Measurements from ENCODE around the gene ELL.
A peak's percentile ranks its signal among the peaks of the same experiment; 100 is the strongest.

Gene ELL

DNA sequence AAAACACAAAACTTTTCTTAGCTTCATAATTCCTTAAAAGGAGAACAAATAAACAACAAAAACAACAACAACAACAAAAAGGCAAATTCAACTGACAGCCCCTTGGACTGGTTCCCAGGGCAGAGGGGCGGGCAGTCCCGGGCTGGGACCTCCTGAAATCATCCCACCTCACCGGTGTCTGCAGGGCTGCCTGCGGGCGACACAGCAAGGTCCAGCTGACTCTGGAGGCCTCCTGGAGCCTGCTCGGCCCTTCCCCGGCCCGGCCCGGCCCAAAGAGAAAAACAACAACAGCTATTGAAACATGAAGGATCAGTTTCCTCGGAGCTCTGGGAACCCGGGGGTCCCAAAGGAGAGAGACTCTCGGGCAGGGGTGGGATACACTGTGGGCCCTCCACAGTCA lies 78.9 kb downstream of the ELL start:
- DNase-seq, result no peak

DNA sequence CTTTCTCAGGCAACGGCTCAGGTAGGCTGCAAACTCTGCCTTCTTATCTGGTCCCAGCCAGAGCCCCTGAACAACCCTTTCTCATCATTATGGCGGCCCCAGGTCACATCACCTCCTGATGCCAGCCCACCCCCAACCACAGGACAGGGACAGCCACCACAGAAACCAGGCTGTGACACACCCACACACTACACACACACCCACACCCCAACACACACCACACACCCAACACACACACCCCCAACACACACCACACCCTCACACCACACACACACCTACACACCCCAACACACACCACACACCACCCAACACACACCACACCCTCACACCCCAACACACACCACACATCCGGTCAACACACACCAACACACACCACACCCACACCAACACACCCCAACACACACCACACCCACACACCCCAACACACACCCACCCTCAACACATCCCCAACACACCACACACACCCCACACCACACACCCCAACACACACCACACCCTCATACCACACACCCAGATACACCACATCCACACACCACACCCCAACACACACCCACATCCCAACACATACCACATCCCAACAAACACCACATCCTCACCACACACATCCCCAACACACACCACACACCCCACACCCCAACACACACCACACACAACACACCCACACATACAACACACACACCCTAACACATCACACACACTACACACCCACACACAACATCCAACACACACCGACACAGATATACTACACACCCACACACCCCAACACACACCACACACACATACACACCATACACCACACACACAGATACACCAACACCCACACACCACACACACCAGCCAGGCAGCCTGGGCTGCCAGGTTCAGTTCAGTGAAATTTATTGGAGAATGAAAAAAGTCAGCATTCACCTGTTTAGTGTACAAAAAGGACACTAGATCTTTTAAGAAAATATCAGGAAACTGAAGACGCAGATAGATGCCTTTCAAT lies 79.8 kb downstream of the ELL start:
- DNase-seq, result no peak

DNA sequence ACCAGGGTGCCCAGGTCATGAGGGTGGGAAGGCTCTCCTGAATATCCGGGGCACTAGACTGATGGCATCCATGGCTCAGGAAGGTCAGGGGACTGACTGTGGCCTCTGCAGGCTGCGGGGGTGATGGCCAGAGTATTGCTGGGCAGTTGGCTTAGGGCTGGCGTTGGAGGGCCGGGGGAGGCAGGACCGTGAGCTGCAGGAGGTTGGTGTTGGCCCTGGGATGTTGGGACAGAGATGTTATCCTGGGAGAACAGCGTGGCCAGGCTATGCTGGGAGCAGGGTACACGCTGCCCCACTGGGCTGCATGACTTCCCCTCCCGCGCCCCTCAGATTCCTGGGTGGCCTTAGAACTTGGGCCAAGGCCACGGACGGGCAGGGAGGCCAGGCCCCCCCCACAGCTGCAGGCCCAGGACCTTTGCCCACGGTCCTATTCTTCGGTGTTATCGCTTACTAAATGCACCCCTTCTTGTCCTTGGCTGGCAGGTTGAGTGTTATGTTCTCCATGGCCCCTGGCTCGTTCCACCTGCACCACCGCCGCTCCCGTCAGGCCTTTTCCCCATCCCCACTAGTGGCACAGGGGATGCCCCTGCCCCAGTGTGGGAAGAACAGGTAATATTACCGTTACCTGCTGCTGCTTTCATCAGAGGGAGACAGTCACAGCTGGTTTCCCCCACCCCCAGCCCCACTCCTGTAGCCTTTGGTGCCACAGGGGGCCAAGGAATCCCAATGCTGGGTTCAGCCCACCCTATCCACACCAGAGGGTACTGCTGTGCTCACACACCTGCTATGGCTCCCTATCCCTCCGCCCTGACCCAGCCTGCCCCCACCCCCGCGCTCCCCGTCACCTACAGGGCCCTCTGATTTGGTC lies 80.7 kb downstream of the ELL start:
- DNase-seq, result no peak

DNA sequence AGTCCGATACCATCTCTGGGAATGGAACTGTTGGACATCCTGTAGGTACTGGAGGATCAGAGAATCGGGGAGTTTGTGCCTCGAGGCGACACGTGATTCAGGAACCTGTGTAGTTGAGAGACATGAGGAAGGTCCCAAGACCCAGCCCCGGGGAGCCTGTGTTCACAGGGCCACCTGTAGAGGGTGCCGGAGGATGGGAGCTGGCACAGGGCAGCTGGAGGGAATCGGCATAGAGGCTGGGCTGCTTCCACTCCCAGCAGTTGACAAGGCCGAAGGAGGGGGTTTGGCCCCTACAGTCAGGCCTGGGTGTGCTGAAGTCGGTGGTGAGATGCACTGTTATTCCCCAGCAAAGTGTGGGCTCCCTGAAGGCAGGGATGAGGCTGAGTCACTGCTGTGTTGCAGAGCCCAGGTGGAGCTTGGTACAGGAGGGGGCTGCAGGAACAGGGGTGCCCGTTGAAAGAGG lies 81.4 kb downstream of the ELL start:
- no peak for DNase-seq

DNA sequence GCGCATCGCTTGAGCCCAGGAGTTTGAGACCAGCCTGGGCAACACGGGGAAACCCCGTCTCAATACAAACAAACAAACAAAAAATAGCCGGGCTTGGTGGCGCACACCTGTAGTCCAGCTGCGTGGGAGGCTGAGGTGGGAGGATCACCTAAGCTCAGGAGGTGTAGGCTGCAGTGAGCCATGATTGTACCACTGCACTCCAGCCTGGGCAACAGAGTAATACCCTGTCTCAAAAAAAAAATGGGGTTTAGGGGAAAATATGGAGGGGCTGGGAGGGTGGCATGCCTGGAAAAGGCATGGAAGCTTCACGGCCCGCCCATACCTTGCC lies 82.0 kb downstream of the ELL start:
- DNase-seq, result no peak

DNA sequence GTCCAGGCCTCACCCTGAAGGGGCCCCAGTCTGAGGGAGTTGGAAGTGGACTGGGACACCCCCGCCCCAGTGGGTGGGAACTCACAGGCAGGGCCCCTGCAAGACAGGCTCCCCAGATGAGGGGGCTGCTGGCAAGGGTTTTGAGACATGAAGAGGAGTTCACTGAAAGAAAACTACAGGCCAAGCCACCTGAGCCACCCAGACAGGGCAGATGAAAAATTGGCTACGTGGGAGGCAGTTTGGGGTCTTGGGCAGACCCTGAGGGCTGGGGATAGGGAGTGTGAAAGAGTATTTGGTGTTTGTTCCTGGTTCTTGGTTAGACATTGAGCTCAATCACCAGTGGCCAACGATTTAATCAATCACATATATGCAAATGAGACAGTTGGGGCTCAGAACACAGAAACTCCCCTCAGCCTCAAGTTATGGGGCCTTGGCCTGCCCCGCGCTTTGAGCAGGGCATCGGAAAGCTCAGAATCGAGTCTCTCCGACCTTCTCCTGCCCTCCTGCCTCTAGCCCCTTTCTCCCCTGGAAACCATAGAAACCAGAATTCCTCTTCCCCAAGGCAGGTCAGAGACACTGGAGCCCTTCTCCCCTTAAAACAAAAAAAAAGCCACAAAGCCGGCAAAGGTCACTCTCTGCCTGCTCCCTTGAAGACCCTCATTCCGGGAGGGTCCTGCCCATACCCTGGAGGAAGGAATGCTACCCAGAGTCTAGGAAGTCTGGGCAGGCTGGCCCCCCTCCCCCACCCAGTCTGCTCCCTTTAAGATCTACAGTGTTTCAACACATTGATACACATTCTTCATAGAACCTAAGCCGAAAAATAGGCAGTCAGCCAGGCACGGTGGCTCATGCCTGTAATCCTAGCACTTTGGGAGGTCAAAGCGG lies 82.6 kb downstream of the ELL start:
- no peak for DNase-seq

DNA sequence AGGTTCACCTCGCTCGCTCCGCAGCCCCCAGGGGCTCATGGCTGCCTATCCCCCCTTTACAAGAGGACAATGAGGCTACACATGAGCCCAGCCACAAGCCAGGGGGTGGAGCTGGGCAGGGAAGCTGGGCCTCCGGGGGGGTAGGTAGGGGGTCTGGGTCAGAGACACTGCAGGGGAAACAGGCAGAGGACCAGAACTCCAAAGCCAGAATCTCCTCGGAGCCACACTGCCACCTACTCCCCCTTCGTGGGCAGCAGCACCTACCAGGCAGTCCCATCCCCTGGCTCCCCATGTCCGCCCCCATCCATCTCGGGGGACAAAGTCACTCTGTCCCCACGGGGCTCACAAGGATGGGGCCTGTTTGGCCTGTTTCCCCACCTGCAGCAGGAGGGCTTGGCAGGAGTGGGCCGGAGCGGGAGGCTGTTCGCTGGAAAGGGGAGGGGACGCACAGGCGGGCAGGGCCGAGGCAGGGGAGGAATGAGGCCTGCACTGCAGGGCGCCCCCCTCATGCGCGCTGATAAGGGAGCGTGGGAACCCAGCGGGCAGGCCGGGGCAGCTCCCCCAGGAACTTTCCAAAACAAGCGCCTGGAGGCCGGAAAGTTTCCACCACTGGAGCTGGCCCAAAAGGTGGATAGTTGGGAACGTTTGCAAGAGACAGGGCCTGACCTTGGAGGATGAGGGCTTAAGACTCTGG lies 83.4 kb downstream of the ELL start:
- DNase-seq, result no peak

DNA sequence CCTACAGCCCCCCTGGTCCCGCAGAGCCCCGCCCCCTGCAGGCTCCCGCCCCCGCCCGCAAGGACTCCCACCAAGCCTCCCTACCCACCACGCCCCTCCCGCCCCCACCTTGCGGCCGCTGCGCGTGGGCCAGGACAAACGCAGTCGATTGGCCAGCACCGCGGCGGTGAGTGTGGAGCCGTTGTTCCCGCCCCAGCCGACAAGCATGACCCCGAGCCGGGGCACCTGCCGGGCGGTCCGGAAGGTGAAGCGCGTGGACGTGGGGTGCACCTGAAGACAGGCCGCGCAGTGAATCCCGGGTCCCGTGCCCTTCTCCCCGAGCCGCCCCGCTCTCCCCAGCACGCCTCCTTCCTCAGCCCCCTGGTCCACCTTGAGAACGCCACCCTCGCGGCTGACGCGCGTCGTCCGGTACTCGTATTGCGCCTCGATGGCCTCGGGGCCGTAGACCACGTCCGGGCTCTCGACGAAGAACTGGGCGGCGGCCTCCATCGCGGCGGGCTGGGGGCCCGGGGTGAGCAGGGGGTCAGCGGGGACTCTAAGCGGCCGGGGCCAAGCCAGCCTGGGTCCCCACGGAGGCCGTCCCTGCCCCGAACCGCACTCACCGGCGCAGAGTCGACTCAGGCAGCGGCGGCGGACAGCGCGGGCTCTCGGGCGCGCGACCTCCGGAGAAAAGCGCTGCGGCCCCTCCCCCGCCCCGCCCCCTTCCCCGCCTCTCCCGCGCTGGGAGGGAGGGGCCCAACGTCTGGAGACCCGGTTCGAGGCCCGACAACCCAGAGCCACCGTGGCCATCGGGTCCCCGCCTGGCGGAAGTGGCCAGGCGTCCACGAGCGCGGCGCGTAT lies 84.2 kb downstream of the ELL start, which contains the start of gene ISYNA1:
Gene ISYNA1, minus strand, starts transcription at position 643 of the 840 bp plus-strand sequence. Its CDS starts 154 bp downstream, at position 489.
- peak; percentile 36 for DNase-seq

DNA sequence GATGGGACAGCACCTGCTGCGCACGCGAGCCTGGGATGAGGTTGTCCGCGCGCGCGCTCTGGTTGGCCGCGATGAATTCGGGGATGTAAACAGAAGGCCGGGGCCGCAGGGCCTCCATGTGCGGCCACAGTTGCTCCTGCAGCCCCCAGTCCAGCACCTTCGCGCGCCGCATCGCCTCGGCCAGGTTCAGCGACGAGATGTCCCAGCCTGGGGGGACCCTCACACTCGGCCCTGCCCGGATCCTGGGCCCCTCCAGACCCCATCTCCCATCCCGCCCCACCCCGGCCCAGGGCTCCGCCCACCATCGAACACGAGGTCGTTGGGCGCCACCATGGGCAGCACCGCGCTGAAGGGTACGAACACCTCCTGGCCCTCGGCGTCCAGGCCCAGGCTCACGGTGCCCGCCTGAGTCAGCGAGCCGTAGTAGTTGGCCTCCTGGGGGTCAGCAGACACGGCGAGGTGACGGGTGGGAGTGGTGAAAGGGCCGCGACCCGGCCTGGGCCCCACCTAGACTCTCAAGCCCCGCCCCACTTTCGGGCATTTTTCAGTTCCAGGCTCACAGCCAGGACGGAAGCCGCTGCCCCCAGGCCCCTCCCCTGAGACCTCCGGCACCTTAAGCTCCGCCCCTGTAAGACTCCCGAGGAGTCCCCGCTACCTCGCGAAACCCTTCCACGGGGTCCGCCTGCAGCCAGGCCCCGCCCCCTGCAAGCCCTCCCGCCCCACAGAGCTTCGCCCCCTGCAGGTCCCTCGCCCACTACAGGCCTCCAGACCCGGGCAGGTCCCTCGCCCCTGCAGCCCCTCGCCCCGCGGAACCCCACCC lies 85.0 kb downstream of the ELL start:
- DNase-seq, result peak; percentile 81

DNA sequence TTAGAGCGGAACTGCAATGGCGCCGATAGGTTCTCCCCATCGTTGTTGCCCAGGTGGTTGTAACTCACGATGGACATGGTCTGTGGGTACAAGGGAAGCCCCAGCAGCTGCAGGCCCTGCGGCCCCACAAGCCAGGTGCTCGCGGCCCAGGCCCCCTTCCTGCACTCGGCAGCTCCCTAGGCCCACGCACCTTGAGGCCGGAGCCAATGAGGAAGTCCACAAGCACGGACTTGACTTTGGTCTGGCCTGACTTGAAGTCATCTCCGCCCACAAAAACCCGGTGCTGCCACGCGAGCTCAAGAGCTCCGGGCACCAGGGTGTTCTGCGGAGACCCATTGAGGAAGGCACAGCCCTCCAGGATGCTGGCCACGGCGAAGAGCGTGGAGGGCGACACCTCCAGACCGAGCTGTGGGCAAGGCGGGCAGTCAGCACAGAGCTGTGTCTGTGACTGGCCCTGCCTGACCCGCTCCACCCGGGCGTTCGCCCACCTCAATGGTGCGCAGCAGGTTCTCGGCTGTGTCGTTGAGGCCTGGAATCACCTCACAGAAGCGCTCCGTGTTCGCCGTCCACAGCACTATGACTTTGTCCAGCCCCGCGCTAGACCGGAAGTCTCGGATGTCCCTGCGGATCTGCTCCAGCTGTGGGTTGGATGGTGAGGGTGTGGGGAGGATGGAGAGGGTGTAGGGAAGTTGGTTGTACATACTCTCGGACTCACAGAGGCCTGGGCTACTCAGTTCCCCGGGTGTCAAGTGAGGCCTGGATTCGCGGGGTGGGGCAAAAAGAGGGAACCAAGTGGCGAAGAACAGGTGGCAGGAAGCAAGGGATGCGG lies 85.8 kb downstream of the ELL start:
- DNase-seq, result no peak

DNA sequence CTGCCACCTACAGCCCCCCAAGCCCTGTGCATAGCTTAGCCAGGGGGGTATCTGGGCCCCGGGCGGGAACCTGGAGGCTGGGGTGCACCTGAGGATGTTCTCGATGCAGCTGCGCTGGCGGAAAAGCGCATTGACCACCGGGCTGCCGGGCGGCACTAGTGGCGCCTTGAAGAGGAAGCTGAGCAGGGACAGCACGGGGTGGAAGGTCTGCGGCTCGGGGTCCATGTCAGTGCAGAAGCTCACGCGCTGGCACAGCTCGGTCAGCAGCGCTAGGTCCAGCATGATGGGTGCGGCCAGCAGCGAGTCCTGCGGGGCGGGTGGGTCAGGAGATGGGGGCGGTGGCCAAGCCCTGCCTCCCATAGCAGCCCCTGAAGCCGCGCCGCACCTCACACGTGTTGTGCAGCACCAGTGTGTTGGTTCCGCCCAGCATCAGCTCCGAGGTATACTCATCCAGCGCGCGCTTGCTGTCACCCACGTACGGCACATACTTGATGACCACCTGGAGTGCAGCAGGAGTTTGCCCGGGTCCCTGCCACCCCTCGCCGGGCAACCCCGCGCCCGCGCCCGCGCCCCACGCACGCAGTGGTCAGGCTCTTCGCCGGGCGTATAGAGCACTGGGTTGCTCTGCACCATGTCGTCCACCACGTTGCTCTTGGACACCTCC lies 86.6 kb downstream of the ELL start:
- no peak for DNase-seq

DNA sequence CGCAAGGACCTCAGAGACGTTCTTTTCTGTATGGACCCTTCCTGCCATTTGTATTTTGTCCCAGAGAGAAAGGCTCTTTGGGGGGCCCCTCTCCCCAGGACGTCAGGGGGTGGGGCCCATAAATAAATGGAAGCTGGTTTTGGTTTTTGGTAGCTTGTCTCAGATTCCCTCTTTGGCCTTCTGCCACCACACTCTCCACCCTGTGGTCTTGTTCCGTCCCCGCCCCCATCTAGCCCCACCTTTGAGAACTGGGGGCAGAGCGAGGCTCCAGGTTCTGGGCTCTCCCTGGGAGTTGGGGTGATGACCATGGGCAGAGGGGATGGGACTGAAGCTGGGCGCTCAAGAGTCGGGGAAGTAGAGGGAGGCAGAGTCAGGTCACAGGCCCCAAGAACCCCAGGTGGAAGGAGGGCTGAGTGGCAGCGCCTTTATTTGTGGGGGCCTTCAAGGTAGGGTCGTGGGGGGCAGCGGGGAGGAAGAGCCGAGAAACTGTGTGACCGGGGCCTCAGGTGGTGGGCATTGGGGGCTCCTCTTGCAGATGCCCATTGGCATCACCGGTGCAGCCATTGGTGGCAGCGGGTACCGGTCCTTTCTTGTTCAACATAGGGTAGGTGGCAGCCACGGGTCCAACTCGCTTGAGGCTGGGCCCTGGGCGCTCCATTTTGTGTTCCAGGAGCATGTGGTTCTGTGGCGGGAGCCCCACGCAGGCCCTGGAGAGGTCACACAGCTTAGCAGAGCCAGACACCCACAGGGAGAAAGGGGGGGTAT lies 87.3 kb downstream of the ELL start:
- no peak for DNase-seq

DNA sequence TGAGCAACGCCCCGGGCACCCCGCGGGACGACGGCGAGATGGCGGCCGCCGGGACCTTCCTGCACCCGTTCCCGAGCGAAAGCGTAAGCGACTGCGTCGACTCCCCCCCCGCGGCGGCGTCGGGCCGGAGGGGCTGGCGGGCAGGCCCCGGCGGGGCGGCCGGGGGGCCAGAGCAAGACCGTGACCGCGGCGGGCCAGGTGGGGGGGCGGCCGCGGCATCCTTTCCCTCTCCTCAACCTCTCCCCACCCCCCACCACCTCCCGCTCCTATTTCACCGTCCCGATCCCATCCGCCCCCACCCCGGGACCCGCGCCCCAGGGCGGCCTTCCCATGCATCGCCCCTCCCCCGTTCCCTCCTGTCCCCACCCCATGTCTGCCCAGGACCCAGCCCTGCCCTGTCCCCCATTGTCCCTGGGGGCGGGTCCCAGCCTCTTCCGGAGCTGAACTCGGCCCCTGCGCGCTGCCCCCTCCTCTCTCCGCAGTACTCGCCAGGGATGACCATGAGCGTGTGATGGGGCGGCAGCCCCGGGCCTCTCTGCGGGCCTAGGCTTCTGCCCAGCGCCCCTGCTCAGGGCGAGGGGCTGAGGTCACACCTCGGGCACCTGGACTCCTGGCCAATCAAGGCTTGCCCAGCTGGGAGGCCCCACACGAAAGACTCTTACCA lies 88.0 kb downstream of the ELL start:
- DNase-seq, result no peak

DNA sequence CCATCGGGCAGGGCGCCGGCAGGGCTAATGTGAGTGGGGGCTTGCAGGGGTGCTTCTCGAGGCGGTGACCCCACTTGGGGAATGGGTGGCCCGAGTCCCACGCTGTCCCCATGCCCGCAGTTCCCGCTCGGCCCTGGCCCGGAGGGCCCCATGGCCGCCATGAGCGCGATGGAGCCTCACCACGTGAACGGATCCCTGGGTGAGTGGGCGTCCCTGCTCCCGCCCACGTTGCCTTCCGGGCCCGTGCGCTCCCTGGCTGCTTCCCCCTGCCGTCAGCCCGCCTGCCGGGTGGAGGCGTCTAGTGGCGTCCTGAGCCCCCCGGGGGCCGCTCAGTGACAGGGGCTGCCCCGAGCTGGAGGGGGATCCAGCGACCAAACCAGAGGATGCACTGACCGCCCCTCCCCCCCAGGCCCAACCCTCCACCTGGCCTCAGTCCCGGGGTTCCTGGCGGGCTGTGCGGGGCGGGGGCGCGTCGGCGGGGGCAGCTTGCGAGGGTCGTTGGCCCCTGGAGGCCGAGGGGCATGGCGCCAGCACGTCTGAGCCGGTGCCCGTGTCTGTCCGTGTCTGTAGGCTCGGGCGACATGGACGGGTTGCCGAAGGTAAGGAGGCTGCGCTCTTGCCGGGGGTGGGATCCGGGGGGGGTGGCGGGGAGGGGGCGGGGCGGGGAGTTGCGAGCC lies 88.7 kb downstream of the ELL start:
- DNase-seq, result peak; percentile 52

DNA sequence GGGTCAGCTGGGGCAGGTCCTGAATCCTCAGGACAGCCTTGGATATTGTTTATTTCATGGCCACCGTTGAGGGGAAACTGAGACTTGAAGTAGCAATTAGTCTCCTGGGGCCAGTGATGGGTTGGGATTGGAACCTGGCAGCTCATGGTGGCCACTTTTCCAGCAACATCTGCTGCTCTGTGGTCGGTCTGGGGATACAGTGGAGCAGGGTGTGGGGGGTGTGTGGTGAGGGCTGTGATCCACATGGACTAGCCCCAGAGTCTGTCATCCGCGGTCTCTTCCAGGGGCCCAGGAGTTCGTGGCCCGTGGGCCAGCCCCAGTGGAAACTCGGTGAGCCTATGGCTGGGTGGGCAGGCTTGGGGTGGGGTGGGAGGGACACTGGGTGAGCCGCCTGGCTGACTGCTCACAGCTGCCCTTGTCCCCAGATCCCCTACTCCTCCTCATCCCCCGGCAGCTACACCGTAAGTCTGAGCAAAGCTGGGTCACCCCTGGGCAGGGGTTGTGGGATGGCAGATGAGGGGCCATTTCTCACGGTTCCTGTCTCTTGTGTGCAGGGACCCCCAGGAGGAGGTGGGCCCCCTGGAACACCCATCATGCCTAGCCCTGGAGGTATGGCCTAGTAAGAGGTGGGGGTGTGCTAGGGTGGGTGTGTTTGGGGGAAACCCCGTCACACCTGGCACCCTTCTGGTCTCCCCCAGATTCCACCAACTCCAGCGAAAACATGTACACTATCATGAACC lies 89.4 kb downstream of the ELL start:
- DNase-seq, result no peak

Data from NCI-H2171 treated with DMSO at 0.1 percent for 48 hours (cell line).